RWPE2 (cell line): ENCODE measurements around the gene ERN1.
A peak's percentile ranks its signal among the peaks of the same experiment; 100 is the strongest.

Source experiments
- ATAC-seq: fragments of 200-7000 bp; cut with Tn5 transposase; 3 replicates; pipeline ENCODE4 v1.9.1; 2021; ENCODE audit warnings: low read depth
- DNase-seq: peaks from one replicate; pipeline ENCODE4 v3.0.0-alpha.2; 2020; ENCODE audit warnings: low spot score
- H3K27ac ChIP-seq: fragments of 450-650 bp; 2 replicates; pipeline ENCODE4 v1.5.1; 2017; ENCODE audit warnings: mild to moderate bottlenecking; ENCODE audit not compliant: poor library complexity, severe bottlenecking
- H3K27me3 ChIP-seq: fragments of 250-450 bp; sonication (Bioruptor Pico); 2 replicates; pipeline ENCODE4 v1.5.1; 2021; ENCODE audit warnings: mild to moderate bottlenecking, moderate library complexity; ENCODE audit not compliant: insufficient read depth, poor library complexity, severe bottlenecking
- H3K36me3 ChIP-seq: fragments of 250-450 bp; sonication (Bioruptor Pico); 2 replicates; pipeline ENCODE4 v1.5.1; 2020; ENCODE audit warnings: low read depth, mild to moderate bottlenecking, moderate library complexity
- H3K4me1 ChIP-seq: fragments of 250-450 bp; sonication (Bioruptor Pico); 2 replicates; pipeline ENCODE4 v1.5.1; 2021; ENCODE audit warnings: mild to moderate bottlenecking, moderate library complexity; ENCODE audit not compliant: insufficient read depth, poor library complexity, severe bottlenecking
- H3K4me3 ChIP-seq: fragments of 250-450 bp; sonication (Bioruptor Pico); 2 replicates; pipeline ENCODE4 v1.5.1; 2021; ENCODE audit warnings: mild to moderate bottlenecking, moderate library complexity; ENCODE audit not compliant: severe bottlenecking
- H3K9me3 ChIP-seq: fragments of 250-450 bp; sonication (Bioruptor Pico); 2 replicates; pipeline ENCODE4 v1.5.1; 2021; ENCODE audit warnings: mild to moderate bottlenecking, moderate library complexity; ENCODE audit not compliant: severe bottlenecking
- TF ChIP-seq, protein P1 (sequence below): fragments of 450-650 bp; IDR thresholded peaks from one replicate; pipeline ENCODE4 v1.5.1; 2017; ENCODE audit warnings: mild to moderate bottlenecking, moderate library complexity; ENCODE audit not compliant: poor library complexity, severe bottlenecking

ERN1 gene

DNA sequence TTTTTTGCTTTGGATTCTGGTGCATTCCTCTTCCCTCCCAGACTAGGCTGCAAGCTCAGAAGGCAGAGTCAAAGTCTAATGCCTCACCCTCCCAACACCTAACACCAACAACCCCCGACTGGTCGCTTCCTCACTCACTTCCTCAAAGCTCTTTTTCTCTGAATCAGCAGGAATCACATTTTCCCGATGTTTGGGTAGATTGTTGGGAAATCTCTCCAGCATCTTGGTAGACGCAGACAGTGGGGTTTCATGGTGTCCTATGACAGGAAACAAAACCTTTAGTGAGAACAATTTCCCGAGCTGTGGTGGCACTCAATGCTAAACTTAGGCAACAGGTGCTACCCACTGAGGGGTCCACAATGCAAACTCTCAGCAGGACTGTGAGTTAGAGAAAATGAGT lies 69.6 kb downstream of the ERN1 start:
- H3K27ac ChIP-seq: no peak overlapping the region
- DNase-seq: no peak

DNA sequence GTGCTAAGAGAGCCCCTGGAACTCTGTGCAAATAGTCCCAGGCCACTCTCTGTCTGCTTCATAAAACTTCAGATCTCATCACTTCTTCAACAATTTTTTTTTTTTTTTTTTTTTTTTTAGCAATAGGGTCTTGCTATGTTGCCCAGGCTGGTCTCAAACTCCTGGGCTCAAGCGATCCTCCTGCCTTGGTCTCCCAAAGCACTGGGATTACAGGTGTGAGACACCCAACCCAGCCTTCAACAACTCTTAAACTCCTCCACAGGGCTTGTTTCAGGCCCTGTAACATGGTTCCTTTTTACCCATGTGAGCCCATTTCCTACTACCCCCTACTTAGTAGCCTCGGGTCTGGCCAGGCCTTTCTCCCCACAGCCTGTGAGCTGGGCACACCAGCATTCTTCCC lies 70.2 kb downstream of the ERN1 start:
- Histone ChIP-seq H3K9me3 (no peaks in the 10 kb centered on the region), H3K4me3 (no peak overlapping the region), H3K36me3 (no peaks in the 10 kb centered on the region; the same call in 1 of the 2 replicates), H3K27ac (no peak overlapping the region), H3K27me3 (no peaks in the 10 kb centered on the region), H3K4me1 (peaks cover 5% of the 10 kb centered on the region)
- TF ChIP-seq, protein P1, sequence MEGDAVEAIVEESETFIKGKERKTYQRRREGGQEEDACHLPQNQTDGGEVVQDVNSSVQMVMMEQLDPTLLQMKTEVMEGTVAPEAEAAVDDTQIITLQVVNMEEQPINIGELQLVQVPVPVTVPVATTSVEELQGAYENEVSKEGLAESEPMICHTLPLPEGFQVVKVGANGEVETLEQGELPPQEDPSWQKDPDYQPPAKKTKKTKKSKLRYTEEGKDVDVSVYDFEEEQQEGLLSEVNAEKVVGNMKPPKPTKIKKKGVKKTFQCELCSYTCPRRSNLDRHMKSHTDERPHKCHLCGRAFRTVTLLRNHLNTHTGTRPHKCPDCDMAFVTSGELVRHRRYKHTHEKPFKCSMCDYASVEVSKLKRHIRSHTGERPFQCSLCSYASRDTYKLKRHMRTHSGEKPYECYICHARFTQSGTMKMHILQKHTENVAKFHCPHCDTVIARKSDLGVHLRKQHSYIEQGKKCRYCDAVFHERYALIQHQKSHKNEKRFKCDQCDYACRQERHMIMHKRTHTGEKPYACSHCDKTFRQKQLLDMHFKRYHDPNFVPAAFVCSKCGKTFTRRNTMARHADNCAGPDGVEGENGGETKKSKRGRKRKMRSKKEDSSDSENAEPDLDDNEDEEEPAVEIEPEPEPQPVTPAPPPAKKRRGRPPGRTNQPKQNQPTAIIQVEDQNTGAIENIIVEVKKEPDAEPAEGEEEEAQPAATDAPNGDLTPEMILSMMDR: no peak
- DNase-seq: no peak
- no peak for ATAC-seq

More for the DNA sequence above, 69.6 kb downstream of the ERN1 start:
- no peaks in the 10 kb centered on the region for H3K9me3 ChIP-seq
- peaks cover 5% of the 10 kb centered on the region for H3K4me1 ChIP-seq
- H3K27me3 ChIP-seq: no peaks in the 10 kb centered on the region
- TF ChIP-seq, protein P1: no peak
- H3K4me3 ChIP-seq: no peak overlapping the region
- no peaks in the 10 kb centered on the region; the same call in 1 of the 2 replicates for H3K36me3 ChIP-seq
- ATAC-seq: no peak

DNA sequence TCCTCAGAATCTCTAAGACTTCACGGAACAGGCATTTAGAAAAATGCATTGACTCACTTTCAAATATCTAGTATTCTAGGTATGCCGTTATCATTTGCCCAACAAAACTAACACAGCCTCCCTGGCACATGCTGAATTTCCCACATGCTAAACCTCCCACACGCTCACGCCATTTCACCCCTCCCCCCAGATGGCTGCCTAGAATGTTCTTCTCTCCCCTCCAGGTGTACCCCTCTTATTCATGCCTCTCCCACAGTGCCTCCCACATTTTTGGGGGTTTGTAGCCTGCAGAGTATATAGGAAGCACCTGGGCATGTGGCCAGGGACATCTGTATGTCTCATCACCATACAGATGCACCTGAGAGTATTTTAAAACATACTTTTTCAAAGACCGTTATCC lies 71.3 kb downstream of the ERN1 start:
- ATAC-seq: no peak
- no peak overlapping the region for H3K27ac ChIP-seq
- H3K4me3 ChIP-seq: no peak overlapping the region
- no peaks in the 10 kb centered on the region for H3K9me3 ChIP-seq
- TF ChIP-seq, protein P1: no peak
- H3K4me1 ChIP-seq: peaks cover 5% of the 10 kb centered on the region
- no peaks in the 10 kb centered on the region for H3K27me3 ChIP-seq
- DNase-seq: no peak
- H3K36me3 ChIP-seq: no peaks in the 10 kb centered on the region; the same call in 1 of the 2 replicates

DNA sequence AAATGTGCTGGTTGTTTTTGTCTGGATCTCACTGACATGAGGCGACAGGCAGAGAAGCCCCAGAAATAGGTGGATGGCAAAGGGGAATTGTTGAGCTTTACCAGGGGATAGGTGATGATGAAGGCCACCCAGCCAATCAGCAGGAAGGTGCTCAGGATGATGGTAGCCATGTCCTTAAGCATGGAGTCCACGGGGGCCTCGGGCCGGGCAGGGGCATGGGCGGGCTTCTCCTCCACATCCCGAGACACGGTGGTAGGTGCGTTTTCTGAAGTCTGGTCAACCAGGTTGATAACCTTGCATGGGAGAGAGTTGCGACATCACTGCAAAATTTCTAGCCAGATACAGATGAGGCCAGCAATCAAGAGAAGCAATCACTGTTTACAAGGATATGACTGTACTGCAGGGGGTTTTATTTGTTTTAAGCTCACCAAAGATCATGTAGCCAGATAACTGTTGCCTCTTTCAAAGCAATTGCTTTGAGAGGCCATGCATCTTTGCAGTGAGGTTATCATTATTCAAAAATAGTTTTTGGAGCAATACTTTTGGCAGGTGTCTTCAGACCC lies 72.2 kb downstream of the ERN1 start:
- Histone ChIP-seq H3K4me3 (no peak overlapping the region), H3K9me3 (no peaks in the 10 kb centered on the region), H3K27me3 (no peaks in the 10 kb centered on the region), H3K27ac (no peak overlapping the region), H3K36me3 (no peaks in the 10 kb centered on the region), H3K4me1 (peaks cover 5% of the 10 kb centered on the region)
- DNase-seq (no peak), ATAC-seq (peak; percentile 22; the same call in 1 of the 3 replicates)
- TF ChIP-seq, protein P1: no peak

DNA sequence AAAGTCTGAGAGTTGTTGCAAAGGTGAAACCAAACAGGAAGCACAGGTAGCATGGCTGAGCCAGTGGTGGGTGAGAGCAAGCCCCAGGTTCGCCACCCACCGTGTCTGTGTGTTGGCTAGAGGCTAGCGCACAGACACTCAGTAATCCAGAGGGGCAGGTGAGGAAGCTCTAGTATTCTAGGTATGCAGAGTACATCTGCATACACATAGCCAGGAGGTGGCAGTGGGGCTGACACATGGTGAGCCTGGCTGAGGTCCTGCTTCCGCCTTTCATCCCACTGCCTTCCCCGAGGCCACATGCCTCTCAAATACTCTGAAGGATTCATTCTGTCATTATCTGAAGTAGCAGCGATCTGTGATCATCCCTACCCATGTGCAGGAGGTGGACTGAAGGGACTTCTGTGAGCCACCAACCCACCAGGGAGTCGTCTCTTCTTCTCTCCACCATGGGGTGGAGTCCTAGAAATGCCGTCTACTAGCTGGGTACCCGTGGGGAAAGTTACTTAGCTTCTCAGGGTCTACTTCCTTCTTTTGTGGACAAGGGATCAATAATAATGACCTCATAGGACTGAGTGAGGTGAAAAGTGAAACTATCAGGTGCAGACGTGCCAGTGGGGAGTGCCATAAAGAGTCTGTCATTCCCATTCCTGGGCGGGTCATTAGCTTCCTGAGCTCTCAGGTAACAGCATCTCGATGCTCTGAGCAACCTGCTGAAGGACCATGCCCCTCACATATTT lies 73.5 kb downstream of the ERN1 start:
- TF ChIP-seq, protein P1: no peak
- H3K36me3 ChIP-seq: peaks cover 5% of the 10 kb centered on the region; the same call in 1 of the 2 replicates
- no peaks in the 10 kb centered on the region for H3K9me3 ChIP-seq
- peaks cover 3% of the 10 kb centered on the region for H3K4me1 ChIP-seq
- no peak overlapping the region for H3K27ac ChIP-seq
- DNase-seq (no peak), ATAC-seq (peak; percentile 37)
- no peak overlapping the region for H3K4me3 ChIP-seq
- no peaks in the 10 kb centered on the region for H3K27me3 ChIP-seq
